GM21423 (cell line): Measurements from ENCODE around the gene PHACTR1.

Source experiments
- ATAC-seq: cut with Tn5 transposase; IDR thresholded peaks from one replicate; pipeline ENCODE4 v1.9.1; 2021; ENCODE audit warnings: mild to moderate bottlenecking, moderate library complexity; ENCODE audit not compliant: unreplicated experiment

Gene PHACTR1

DNA sequence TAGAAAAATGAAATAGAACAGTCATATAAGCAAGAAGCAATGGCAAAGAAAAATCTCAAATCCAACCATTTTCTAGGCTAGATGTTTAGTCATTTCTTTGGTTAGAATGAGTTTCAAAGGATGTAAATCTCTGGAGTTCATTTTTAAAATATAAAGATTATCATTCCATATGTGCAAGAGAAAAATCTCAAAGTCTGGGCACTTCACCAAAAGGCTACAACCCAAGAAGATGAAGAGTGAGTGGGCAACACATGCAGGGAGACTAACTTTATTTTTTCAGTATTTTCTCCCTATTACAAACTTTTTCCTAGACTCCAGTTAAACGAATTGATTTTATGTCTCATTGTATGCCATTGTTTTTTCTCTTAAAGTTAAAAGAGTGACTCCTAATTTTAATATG is 83.6 kb downstream of the PHACTR1 start:
- no peak for ATAC-seq

DNA sequence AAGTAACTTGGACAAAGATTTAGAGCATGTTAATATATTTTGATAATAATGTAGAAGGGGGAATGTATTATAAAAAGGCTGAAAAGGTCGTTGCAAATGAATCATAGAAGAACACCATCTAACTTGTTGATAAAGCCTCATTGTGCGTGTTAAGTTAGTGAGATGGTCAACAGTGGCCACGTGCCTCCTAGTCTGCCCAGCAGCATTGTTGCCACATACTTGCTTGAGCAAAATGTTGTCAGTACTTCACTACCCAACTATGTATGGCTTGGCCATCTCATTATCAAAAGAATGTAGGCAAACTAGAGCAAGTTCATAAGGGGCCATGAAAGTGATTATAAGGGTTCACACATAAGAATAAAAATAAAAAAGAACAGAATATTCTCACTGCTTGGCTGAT is 84.6 kb downstream of the PHACTR1 start:
- no peak for ATAC-seq

DNA sequence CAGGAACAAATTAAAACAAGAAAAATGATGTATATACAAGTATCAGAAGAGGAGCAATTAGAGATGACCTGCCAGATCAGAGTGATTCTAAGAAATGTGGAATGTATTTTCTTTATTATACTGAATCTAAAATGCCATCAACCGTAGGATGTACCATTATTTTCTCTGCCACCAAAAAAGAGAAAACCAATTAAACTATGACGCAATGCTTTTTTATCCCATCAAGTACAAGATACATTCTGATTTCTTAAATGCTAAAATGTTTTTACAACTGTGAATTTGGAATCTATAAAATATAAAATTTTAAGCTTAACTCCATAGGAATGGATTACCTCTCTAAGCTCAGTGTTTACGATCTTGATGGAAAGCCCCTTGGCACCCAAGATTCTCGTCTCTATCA is 85.9 kb downstream of the PHACTR1 start:
- no peak for ATAC-seq

DNA sequence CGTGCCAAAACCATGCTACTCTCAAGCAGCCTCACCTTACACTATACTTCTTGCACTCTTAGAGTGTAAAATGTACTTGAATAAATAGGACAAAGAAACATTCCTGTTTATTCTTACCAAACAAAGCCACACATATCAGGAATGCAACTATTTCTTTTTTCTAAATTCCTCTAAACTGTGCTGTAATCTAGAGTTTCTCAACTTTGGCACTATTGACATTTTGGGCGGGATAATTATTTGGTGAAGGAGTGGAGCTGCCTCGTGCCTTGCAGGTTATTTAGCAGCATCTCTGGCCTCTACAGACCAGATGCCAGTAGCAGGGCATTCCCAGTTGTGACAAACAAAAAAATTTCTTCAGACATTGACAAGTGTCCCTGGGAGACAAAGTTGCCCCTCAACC is 86.9 kb downstream of the PHACTR1 start:
- ATAC-seq: no peak

DNA sequence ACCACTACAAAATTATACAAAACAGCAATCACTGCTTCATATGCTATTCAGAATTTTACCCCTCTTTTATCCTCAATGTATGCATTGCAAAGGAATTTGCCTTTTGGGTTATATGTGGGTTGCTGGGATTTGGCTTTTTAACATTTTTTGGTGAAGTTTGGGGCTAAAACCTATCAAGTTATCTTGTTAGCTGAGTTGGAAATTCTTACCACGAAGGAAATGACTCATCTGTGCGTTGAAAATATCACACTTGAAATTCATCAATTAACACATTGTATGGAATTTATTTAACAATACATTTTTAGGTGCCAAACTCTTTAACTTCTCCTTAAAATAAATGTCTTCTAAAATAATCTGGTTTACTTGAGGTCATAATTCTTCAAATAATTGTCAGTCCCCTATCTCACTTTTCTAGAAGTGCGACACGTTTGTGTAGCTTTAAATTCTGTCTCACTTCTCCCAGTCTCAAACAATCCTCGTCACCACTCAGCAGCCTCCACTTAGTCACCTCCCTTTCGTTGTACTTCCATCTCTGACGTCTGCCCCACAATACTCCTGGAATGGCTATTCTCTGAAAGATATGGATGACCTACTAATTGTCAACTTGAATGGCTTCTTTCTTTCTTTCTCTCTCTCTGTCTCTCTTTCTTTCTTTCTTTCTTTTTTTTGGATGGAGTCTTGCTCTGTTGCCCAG is 88.5 kb downstream of the PHACTR1 start:
- no peak for ATAC-seq

DNA sequence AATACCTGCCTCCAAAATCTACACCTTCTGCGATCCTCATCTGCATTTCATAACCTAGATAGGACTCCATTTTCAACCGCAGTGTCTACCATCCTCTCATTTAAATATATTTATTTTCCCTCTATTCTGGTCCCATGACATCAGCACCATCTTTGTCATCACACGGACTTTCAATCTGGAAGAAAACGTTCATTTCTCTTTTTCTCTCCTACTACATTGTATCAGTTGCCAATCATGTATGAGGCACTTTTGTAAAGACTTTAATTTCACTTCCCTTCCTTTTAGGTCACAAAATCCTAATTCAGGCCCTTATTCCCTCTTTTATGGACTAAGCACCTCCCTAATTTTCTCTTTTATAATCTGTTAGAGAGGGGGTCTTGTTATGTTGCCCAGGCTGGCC is 89.6 kb downstream of the PHACTR1 start:
- ATAC-seq: no peak

DNA sequence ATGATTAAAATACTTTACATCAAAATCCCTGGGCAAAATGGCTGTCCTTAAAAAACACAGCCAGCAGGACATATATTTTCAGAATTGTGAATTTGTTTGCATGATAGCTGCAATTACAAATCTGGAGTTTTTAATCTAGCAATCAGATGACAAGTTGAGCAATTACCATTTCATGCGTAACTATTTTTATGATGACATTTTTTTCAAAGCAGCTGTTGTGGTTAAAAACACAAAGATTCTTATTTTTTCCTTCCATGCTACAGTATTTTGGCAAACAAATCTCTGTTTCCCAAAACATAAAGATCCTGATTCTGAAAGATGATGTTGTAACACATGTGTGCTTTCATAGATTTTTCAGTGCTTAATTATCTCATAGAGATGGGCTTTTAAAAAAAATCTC is 90.2 kb downstream of the PHACTR1 start:
- no peak for ATAC-seq

DNA sequence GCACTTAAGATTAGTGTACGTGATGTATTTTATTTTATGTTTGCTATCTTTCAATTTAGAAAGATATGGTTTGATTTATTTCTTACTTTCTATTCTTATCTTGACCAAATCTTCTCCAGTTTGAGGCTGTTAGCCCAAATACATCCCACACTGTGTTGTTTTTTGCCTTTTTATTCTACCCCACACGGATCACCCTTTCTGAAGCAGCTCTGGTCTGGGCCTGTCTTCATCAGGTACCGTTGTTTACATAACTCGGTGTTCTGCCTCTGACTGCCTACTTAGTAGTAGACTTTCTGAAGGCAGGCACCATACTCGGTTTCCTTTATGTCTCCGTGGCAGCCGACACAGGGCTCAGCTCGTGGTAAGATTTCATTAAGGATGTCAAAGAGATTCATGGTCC is 95.0 kb downstream of the PHACTR1 start:
- ATAC-seq: no peak

DNA sequence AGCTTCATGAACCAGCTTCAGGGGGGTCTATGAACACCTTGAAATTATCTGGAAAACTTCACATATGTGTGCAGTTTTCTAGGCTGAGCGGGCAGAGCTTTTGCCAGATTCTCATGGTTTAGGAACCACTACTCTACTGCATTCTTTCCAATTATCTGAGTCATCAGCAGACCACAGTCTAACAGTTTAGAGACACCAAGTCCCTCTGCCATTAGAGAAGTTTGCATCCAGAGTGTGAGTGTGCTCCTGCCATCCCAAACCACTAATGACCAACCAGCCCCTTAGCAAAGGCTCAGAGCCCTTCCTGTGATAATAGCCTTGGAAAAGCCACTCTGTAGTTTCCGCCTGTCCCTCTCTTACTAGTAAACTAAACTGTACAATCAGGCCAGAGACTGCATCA is 96.8 kb downstream of the PHACTR1 start:
- no peak for ATAC-seq

DNA sequence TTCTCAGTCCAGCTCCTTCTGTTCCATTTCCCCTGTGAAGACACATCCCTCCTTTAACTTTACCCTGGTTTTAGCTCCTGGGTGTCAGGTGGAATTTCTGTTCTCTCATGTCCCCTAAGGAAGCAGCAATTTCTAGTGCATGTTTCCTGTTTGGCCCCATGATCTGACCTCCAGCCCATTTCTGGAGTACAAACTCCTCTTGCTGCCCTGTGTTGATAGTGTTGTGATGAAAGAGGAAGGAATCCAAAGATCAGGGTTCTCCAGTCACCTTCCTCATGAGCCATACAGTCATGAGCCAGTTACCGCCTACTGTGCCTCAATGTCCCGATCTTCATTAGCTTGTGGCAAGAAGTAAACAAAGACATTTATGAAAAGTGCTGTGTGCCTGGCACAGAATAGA is 97.4 kb downstream of the PHACTR1 start:
- ATAC-seq: no peak

DNA sequence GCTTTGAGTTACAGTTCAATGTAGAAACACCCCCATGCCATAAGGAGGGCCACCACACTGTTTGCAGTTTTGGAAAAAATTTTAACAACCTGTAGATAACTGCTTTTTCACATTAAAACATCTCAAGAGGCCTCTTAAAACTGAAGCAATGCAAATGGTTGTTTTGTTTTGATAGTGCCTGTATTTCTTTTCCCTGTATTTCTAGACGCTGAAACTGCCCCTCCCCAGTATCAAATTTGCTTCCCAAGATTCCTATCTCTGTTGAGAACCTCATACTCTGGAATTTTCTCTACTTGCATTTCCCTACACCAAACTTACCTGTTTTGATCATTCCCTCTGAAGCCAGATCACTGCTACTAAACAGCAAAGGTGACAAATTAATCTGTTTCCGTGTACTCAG is 98.5 kb downstream of the PHACTR1 start:
- ATAC-seq: no peak

DNA sequence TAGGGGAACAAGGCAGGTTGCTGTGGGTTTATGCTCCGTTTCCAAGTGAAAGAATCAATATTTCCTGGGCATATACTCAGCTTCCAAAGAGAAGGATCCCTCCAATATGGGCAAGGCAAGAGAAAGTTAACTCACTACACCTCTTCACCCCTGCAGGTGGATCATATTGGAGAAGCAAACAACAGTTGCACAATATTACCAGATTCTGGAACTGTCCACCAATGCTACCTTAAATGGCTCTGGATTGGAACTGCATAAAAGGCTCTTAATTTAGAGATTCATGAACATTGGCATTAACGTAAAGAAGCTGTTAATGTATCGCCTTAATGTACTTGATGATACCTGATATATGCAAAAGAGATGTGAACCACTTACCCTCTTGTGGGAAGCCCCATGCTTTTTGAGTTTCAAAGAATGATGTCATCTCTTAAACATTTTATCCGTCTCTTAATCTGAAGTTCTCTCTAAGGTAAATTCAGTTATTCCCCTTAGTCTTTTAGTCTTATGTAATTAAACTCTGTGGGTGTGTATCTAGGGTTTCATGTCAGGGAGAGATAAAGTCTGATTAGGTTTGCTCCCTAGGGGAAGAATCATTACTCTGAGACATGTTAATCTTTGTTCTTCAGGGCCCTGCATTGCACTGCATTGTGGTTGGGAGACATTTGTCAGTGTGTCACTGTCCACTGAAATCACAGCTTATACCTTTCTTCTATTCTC is 99.5 kb downstream of the PHACTR1 start:
- ATAC-seq: no peak

DNA sequence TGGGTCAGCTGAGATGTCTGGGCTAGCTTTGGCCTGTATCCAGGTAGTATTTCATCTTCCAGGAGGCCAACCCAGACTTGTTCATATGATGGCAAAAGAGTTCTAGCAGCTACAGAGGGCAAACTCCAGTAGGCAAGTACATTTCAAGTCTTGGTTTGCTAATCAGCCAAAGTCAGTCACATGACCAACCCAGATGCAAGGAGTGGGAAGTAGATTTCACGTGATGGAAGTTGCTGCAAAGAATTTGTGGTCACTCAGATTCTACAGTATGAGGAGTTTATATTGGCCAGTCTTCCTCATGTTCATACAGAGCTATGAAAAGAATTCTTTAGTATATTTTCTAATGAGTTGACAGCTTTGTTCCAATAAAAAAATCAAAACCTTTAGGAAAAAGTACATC is 101.8 kb downstream of the PHACTR1 start:
- ATAC-seq: no peak

DNA sequence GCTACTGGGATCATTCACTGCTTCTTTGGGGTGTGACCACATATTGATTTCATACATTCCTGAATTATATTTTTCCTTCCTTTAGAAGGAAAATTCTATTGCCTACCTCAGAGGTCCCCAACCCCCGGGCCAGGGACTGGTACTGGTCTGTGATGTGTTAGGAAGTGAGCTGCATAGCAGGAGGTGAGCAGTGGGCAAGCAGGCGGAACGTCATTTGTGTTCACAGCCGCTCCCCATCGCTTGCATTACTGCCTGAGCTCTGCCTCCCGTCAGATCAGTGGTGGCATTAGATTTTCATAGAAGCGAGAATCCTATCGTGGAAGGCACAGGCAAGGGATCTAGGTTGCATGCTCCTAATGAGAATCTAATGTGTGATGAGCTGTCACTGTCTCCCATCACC is 107.3 kb downstream of the PHACTR1 start:
- ATAC-seq: no peak

DNA sequence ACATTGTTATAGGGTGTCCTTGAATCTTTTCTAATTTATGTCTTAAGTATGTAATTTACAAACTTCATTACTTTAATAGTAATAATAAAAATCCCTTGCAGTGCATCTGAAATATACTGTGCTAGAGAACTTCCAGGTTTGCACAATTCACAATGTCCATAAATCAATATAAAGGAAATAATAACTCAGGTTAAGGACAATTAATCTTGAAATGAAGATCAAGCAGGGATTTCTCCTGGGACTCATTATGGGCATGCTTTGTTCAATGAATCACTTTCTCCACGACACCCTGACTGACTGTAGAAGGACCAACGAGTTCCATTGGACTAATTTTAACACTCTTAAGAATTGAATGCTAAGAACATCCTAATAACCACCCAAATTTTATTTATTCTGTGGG is 110.0 kb downstream of the PHACTR1 start:
- ATAC-seq: no peak

DNA sequence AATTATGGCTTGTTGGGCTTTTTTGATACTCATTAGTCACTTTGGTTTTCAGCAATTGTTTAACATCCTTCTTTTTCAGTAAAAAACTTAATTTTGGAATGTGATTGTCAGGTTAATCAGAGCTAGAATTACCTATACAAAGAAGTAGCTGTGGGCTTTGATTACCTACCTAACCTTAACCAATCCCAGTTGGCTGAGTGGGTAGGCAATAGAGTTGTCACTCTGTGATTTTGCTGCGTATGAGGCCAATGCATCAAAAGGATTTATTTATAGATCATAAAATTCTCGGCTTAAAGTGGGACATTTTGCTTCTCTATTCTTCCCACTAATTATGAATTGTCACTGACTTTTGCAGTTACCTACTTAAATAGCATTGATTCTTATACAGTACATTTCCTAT is 111.4 kb downstream of the PHACTR1 start:
- no peak for ATAC-seq

DNA sequence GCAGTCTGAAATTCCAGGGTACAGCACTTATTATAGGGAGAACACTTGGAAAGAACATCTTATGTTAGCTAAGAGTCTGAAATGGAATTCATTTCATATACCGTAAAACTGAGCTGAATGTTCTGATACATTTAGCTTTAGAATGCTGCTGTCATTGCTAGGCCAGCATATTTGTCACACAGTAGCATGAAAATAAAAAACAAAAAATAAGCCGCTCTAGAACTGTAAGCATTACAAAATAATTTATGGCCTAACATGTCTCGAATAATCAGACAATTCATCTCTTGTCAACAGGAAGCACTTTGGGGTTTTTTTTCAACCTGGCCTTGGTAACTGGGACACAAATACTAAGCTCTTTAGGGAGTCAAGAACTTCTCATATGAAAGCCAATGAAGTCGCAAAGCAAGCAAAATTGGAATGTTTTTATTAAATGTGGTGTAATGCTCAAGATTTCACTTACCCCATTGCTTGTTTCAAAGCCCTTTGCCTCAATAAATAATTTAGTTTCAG is 115.7 kb downstream of the PHACTR1 start:
- ATAC-seq: no peak

DNA sequence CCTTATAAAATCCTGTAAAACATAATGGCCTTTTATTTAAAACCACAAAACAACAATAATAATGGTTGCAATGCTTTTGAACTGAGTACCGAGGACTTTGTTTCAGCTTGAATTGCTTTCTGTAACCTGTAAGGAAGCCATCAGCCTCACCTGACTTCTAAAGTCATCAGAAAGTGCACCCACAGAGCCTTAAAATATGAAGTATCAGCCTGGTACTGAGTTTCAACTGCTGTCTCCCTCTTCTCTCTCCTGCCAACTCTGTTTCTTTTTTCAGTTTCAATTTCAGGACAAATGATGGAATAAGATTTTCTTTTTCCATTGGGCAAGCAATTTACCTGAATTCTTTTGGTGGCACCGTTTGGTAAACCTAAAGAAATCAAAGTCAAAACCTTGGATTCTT is 119.4 kb downstream of the PHACTR1 start:
- no peak for ATAC-seq

DNA sequence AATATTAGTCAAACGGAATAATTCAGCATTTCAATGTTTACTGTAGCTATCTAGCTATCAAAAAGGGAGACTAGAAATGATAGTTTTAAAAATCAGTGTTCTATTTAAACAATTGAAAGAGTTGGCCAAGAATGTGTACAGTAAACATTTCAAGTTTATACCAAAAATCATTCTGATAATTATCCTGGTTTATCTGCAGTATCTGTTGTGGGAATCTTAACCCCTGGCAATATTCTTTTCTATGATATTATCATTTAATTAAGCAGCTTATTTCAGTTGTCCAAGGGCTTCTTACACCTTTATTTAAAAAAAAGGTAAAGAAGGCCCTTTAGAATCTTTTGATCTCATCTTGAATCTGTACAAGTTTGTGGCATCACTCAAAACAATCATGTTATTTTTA is 125.1 kb downstream of the PHACTR1 start:
- no peak for ATAC-seq

DNA sequence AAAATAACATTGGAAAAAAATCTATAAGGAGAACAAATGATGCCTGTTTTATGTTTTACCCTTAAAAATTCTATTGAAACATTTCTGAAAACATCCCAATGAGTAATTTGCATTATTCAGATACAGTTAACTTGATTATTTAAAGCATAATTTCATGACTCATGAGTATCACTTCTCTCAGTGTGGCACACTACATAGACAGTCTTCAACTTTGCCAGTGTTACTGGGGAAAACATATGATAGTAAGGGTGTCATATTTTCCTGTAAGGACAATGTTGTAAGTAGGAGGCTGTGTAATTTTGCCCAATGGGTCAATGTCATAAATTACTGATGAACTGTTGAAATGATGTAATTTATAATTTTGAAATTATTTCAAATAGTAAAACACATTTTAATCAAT is 125.5 kb downstream of the PHACTR1 start:
- ATAC-seq: no peak

DNA sequence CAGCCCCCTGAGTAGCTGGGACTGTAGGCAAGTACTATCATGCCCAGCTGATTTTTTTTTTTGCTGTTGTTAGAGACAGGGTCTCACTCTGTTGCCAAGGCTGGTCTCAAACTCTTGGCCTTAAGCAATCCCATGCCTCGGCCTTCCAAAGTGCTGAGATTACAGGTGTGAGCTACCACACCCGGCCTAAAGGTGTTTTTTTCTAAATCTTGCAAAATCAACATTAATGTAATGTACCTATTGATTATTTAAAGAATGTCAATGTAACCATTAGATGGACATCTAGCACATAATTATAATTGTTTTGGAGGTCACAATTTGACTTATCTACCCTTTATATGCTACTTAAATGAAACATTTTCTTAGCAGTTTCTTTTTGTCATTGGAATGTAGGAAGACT is 126.1 kb downstream of the PHACTR1 start:
- ATAC-seq: no peak
